Measurements from ENCODE around the gene MOB2.

MOB2 gene

DNA sequence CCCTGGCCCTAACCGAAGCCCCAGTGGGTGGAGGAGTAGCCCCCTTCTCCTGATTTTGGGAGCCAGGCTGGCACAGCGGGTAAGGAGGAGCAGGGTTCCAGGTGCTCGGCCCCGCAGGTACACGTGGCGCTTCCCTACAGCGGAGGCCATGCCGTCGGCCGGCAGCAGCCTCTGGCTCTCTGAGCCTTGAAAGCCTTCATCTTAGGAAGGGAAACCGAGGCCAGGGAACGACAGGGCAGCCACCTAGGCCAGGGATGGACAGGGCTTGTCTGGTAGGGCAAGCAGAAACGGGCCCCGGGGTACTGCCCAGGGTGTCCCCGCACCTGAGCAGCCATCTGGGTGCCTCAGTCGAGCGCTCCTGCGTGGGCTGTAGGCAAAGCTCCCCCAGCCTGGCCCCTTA is 28.7 kb downstream of the MOB2 start:
- H3K4me3 ChIP-seq (ENCODE audit: low read depth, low read length): no peak overlapping the region
- TF ChIP-seq, protein P1, sequence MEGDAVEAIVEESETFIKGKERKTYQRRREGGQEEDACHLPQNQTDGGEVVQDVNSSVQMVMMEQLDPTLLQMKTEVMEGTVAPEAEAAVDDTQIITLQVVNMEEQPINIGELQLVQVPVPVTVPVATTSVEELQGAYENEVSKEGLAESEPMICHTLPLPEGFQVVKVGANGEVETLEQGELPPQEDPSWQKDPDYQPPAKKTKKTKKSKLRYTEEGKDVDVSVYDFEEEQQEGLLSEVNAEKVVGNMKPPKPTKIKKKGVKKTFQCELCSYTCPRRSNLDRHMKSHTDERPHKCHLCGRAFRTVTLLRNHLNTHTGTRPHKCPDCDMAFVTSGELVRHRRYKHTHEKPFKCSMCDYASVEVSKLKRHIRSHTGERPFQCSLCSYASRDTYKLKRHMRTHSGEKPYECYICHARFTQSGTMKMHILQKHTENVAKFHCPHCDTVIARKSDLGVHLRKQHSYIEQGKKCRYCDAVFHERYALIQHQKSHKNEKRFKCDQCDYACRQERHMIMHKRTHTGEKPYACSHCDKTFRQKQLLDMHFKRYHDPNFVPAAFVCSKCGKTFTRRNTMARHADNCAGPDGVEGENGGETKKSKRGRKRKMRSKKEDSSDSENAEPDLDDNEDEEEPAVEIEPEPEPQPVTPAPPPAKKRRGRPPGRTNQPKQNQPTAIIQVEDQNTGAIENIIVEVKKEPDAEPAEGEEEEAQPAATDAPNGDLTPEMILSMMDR (IDR thresholded peaks at IDR 0.05; ENCODE audit: borderline replicate concordance, insufficient read depth, low read depth, low read length): no peak

DNA sequence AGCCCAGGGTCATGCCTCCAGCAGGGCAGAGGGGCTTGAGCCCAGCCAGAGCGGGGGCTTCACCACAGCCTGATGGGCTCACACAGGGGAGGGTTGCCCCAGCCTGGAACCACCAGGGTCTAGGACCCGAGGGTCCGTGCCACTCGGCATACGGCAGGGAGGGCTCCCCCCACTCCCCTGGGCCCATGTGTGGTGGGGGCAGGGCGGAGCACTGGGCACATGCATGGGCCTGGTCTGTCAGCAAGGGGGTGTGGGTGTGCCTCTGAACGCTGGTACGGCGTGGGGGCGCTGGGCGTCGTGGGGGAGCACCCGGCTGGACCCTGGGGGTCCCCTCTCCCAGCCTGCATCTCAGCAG is 29.3 kb downstream of the MOB2 start:
- TF ChIP-seq, protein P1 (IDR thresholded peaks at IDR 0.05; ENCODE audit: borderline replicate concordance, insufficient read depth, low read depth, low read length): no peak
- no peak overlapping the region for H3K4me3 ChIP-seq (ENCODE audit: low read depth, low read length)

DNA sequence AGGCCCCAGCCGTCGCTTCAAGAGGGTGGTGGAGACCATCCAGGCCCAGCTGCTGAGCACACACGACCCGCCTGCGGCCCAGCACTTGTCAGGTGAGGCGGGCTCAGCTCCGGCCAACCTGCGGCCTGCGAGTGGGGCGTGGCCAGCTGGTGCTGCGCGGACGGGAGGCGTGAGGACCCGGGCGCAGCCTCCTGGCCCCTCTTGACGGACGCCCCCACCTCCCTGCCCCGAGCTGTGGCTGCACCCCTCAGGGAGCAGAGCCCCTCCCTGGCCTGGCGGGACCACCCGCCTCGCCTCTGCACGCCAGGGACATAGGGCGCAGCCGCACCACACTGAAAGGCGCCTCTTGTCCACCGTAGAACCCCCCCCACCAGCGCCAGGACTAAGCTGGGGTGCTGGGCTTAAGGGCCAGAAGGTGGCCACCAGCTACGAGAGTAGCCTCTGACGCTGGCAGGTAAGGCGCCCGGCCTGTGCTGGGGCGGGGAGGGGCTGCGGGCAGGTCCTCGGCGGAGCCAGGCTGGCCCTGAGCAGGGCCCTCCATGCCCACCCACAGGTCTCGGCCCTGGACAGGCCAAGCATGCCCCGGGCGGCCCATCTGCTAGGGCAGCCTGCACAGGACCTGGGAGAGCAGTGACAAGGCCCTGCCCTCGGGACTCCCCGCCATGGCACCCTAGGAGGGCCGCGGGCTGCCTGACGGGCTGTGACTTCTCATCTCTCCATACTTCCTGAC is 29.8 kb downstream of the MOB2 start:
- H3K4me3 ChIP-seq (ENCODE audit: low read depth, low read length): no peak overlapping the region
- TF ChIP-seq, protein P1 (IDR thresholded peaks at IDR 0.05; ENCODE audit: borderline replicate concordance, insufficient read depth, low read depth, low read length): no peak

DNA sequence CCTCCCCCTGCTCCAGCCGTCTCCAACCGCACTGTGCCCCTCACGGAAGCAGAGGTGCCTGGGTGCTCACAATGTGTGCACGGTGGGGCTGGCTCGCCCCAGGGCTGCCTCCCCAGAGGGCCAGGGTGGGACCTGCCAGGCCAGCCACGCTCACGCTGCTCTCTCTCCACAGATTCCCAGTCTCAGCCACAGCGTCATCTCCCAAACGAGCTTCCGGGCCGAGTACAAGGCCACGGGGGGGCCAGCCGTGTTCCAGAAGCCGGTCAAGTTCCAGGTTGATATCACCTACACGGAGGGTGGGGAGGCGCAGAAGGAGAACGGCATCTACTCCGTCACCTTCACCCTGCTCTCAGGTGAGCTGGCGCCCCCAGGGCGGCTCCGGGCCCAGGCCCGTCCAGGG is 30.4 kb downstream of the MOB2 start:
- H3K4me3 ChIP-seq (ENCODE audit: low read depth, low read length): no peak overlapping the region
- TF ChIP-seq, protein P1 (IDR thresholded peaks at IDR 0.05; ENCODE audit: borderline replicate concordance, insufficient read depth, low read depth, low read length): no peak

DNA sequence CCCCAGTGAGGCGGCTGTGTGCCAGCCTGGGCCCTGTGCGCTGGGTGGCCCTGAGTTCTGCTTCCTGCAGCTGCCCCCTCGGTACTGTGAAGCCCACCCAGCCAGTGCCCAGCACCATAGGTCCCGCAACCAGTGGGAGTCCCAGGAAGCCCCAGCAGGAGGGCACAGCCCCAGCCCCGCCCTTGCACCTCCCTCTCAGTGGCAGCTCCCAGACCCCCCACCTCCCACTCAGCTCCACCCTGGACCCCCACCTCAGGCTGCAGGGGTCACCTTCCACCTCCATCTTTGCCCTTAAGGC is 30.9 kb downstream of the MOB2 start:
- H3K4me3 ChIP-seq (ENCODE audit: low read depth, low read length): no peak overlapping the region
- TF ChIP-seq, protein P1 (IDR thresholded peaks at IDR 0.05; ENCODE audit: borderline replicate concordance, insufficient read depth, low read depth, low read length): no peak

DNA sequence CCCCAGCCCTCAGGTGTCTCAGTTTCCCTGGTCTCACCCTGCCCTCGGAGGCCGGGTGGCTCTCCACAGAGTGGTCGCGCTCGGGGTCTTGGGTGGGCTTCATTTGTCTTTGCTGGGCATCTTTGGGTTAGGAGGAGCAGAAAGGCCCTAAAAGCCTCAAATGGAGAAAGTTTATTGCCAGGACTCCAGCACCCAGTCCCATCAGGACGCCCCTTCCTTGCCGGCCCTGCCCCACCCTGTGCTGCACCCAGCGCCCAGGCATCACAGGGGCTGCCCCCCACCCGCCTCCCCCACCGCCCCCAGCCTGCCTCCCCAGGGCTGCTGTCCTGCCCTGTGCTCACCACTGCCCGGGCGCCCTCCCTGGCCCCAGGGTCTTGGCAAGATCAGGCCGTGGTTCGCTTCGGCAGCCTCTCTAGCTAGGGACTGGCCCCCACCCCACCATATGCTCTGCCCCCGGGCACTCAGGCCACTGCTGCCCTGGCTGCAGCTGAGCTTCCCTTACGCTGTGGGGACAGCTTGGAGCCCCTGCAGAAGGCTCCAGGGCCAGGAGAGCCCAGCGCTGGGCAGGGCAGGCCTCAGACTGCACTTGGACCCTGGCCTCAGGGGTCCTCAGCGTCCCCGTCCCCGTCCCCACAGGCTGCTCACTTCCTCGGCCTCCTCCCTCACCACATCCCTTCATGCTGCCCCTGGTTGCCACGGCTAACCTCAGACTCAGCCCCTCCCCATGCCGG is 31.4 kb downstream of the MOB2 start:
- no peak overlapping the region for H3K4me3 ChIP-seq (ENCODE audit: low read depth, low read length)
- TF ChIP-seq, protein P1 (IDR thresholded peaks at IDR 0.05; ENCODE audit: borderline replicate concordance, insufficient read depth, low read depth, low read length): no peak

DNA sequence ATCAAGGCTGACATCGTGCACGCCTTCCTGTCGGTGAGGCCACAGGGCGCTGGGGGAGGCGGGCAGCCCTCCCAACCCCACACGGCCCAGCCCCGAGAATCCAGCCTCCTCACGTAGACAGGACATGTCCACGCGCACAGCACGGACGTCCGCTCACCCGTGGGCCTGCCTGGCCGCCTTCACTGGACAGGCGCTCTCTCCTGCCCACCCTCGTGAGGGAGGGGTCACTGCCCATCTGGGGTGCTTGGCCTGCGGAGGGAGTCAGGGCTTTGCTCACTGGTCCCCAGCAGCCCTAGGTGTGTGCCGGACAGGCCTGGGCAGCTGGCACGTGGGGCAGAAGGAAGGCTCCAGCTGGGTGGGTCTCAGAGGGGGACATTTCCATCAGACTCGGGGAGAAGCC is 32.0 kb downstream of the MOB2 start:
- TF ChIP-seq, protein P1 (IDR thresholded peaks at IDR 0.05; ENCODE audit: borderline replicate concordance, insufficient read depth, low read depth, low read length): no peak
- H3K4me3 ChIP-seq (ENCODE audit: low read depth, low read length): no peak overlapping the region

All from GM12875 (cell line).